ENCODE data around the gene GPX7. TPM values are rescaled to one million over a fixed set of nuclear protein-coding genes. Genes with fewer than 3 reads are reported as not detected.
"Not testable (repeated sequence)": the region's sequence is repeated elsewhere in the genome, so short reads cannot be mapped to it uniquely, and the experiment has no call there.

Gene GPX7
- polyA plus RNA-seq, 1 donor = 38.6 TPM

- H3K4me1 ChIP-seq (ENCODE audit: control insufficient read depth, insufficient read depth, low read length) = no peaks in the 10 kb centered on the region
- no peak overlapping the region for H3K27ac ChIP-seq (ENCODE audit: low read length)
- no peak for DNase-seq
- no peaks in the 10 kb centered on the region for H3K36me3 ChIP-seq (ENCODE audit: control insufficient read depth, insufficient read depth, low read length)
- H3K9me3 ChIP-seq (ENCODE audit: control insufficient read depth, low read depth, low read length) = no peaks in the 10 kb centered on the region
- H3K4me3 ChIP-seq (ENCODE audit: low read length) = no peak overlapping the region
- no peaks in the 10 kb centered on the region for H3K27me3 ChIP-seq (ENCODE audit: control insufficient read depth, insufficient read depth, low read length)
- 100% methylated on average over 1 of the region's 3 CpGs for WGBS (ENCODE audit: insufficient coverage, low lambda C conversion rate)
Measured at GRCh38 chr1:52562766-52563165, 39.4 kb upstream of the GPX7 start.

GRCh38 chr1:52567943-52568342 lies 34.2 kb upstream of the GPX7 start:
- Histone ChIP-seq H3K9me3 (ENCODE audit: control insufficient read depth, low read depth, low read length) (no peaks in the 10 kb centered on the region), H3K4me3 (ENCODE audit: low read length) (no peak overlapping the region), H3K4me1 (ENCODE audit: control insufficient read depth, insufficient read depth, low read length) (no peaks in the 10 kb centered on the region), H3K27ac (ENCODE audit: low read length) (no peak overlapping the region), H3K36me3 (ENCODE audit: control insufficient read depth, insufficient read depth, low read length) (no peaks in the 10 kb centered on the region), H3K27me3 (ENCODE audit: control insufficient read depth, insufficient read depth, low read length) (no peaks in the 10 kb centered on the region)
- no peak for DNase-seq
- 56% methylated on average over 4 of the region's 5 CpGs for WGBS (ENCODE audit: insufficient coverage, low lambda C conversion rate)

GRCh38 chr1:52569449-52570210 lies 32.5 kb upstream of the GPX7 start:
- Histone ChIP-seq H3K36me3 (ENCODE audit: control insufficient read depth, insufficient read depth, low read length) (no peaks in the 10 kb centered on the region), H3K27ac (ENCODE audit: low read length) (no peak overlapping the region), H3K4me3 (ENCODE audit: low read length) (no peak overlapping the region), H3K4me1 (ENCODE audit: control insufficient read depth, insufficient read depth, low read length) (no peaks in the 10 kb centered on the region), H3K9me3 (ENCODE audit: control insufficient read depth, low read depth, low read length) (no peaks in the 10 kb centered on the region), H3K27me3 (ENCODE audit: control insufficient read depth, insufficient read depth, low read length) (no peaks in the 10 kb centered on the region)
- no peak for DNase-seq
- WGBS (ENCODE audit: insufficient coverage, low lambda C conversion rate) = 73% methylated on average over 2 of the region's 7 CpGs

GRCh38 chr1:52571783-52572182 lies 30.4 kb upstream of the GPX7 start:
- H3K27me3 ChIP-seq (ENCODE audit: control insufficient read depth, insufficient read depth, low read length) = no peaks in the 10 kb centered on the region
- H3K27ac ChIP-seq (ENCODE audit: low read length) = no peak overlapping the region
- no peak for DNase-seq
- no peaks in the 10 kb centered on the region for H3K36me3 ChIP-seq (ENCODE audit: control insufficient read depth, insufficient read depth, low read length)
- H3K4me1 ChIP-seq (ENCODE audit: control insufficient read depth, insufficient read depth, low read length) = no peaks in the 10 kb centered on the region
- H3K9me3 ChIP-seq (ENCODE audit: control insufficient read depth, low read depth, low read length) = no peaks in the 10 kb centered on the region
- no CpG with 5 or more reads among the region's 1 CpG for WGBS (ENCODE audit: insufficient coverage, low lambda C conversion rate)
- no peak overlapping the region for H3K4me3 ChIP-seq (ENCODE audit: low read length)

GRCh38 chr1:52572387-52572786 lies 29.8 kb upstream of the GPX7 start:
- no peaks in the 10 kb centered on the region for H3K36me3 ChIP-seq (ENCODE audit: control insufficient read depth, insufficient read depth, low read length)
- H3K27ac ChIP-seq (ENCODE audit: low read length) = no peak overlapping the region
- no peak overlapping the region for H3K4me3 ChIP-seq (ENCODE audit: low read length)
- no peaks in the 10 kb centered on the region for H3K4me1 ChIP-seq (ENCODE audit: control insufficient read depth, insufficient read depth, low read length)
- no peaks in the 10 kb centered on the region for H3K9me3 ChIP-seq (ENCODE audit: control insufficient read depth, low read depth, low read length)
- WGBS (ENCODE audit: insufficient coverage, low lambda C conversion rate) = no CpG with 5 or more reads among the region's 4 CpGs
- H3K27me3 ChIP-seq (ENCODE audit: control insufficient read depth, insufficient read depth, low read length) = no peaks in the 10 kb centered on the region
- DNase-seq = no peak

GRCh38 chr1:52574594-52574993 lies 27.6 kb upstream of the GPX7 start:
- Histone ChIP-seq H3K9me3 (ENCODE audit: control insufficient read depth, low read depth, low read length) (no peaks in the 10 kb centered on the region), H3K36me3 (ENCODE audit: control insufficient read depth, insufficient read depth, low read length) (no peaks in the 10 kb centered on the region), H3K4me3 (ENCODE audit: low read length) (no peak overlapping the region), H3K4me1 (ENCODE audit: control insufficient read depth, insufficient read depth, low read length) (no peaks in the 10 kb centered on the region), H3K27me3 (ENCODE audit: control insufficient read depth, insufficient read depth, low read length) (no peaks in the 10 kb centered on the region), H3K27ac (ENCODE audit: low read length) (no peak overlapping the region)
- WGBS (ENCODE audit: insufficient coverage, low lambda C conversion rate) = 88% methylated on average over 1 of the region's 2 CpGs
- no peak for DNase-seq

GRCh38 chr1:52576074-52576473 lies 26.1 kb upstream of the GPX7 start:
- Histone ChIP-seq H3K27ac (ENCODE audit: low read length) (no peak overlapping the region), H3K27me3 (ENCODE audit: control insufficient read depth, insufficient read depth, low read length) (no peaks in the 10 kb centered on the region), H3K9me3 (ENCODE audit: control insufficient read depth, low read depth, low read length) (no peaks in the 10 kb centered on the region), H3K4me3 (ENCODE audit: low read length) (no peak overlapping the region), H3K36me3 (ENCODE audit: control insufficient read depth, insufficient read depth, low read length) (no peaks in the 10 kb centered on the region), H3K4me1 (ENCODE audit: control insufficient read depth, insufficient read depth, low read length) (no peaks in the 10 kb centered on the region)
- no peak for DNase-seq
- no CpG with 5 or more reads among the region's 1 CpG for WGBS (ENCODE audit: insufficient coverage, low lambda C conversion rate)

- H3K27ac ChIP-seq (ENCODE audit: low read length); DNase-seq: not testable (repeated sequence)
Measured at GRCh38 chr1:52578066-52578465, 24.1 kb upstream of the GPX7 start.

GRCh38 chr1:52579415-52579814 lies 22.8 kb upstream of the GPX7 start:
- Histone ChIP-seq H3K9me3 (ENCODE audit: control insufficient read depth, low read depth, low read length) (no peaks in the 10 kb centered on the region), H3K27me3 (ENCODE audit: control insufficient read depth, insufficient read depth, low read length) (no peaks in the 10 kb centered on the region), H3K36me3 (ENCODE audit: control insufficient read depth, insufficient read depth, low read length) (no peaks in the 10 kb centered on the region), H3K4me3 (ENCODE audit: low read length) (no peak overlapping the region), H3K27ac (ENCODE audit: low read length) (no peak overlapping the region), H3K4me1 (ENCODE audit: control insufficient read depth, insufficient read depth, low read length) (no peaks in the 10 kb centered on the region)
- DNase-seq = no peak
- no CpG with 5 or more reads among the region's 2 CpGs for WGBS (ENCODE audit: insufficient coverage, low lambda C conversion rate)

More at GRCh38 chr1:52578066-52578465, 24.1 kb upstream of the GPX7 start:
- H3K27me3 ChIP-seq (ENCODE audit: control insufficient read depth, insufficient read depth, low read length); H3K4me3 ChIP-seq (ENCODE audit: low read length); H3K36me3 ChIP-seq (ENCODE audit: control insufficient read depth, insufficient read depth, low read length); H3K4me1 ChIP-seq (ENCODE audit: control insufficient read depth, insufficient read depth, low read length); H3K9me3 ChIP-seq (ENCODE audit: control insufficient read depth, low read depth, low read length): not testable (repeated sequence)
- 50% methylated on average over 1 of the region's 3 CpGs for WGBS (ENCODE audit: insufficient coverage, low lambda C conversion rate)

- Histone ChIP-seq H3K9me3 (ENCODE audit: control insufficient read depth, low read depth, low read length) (no peaks in the 10 kb centered on the region), H3K4me1 (ENCODE audit: control insufficient read depth, insufficient read depth, low read length) (no peaks in the 10 kb centered on the region), H3K27me3 (ENCODE audit: control insufficient read depth, insufficient read depth, low read length) (no peaks in the 10 kb centered on the region), H3K4me3 (ENCODE audit: low read length) (no peak overlapping the region), H3K27ac (ENCODE audit: low read length) (no peak overlapping the region), H3K36me3 (ENCODE audit: control insufficient read depth, insufficient read depth, low read length) (no peaks in the 10 kb centered on the region)
- WGBS (ENCODE audit: insufficient coverage, low lambda C conversion rate) = 100% methylated on average over 1 of the region's 3 CpGs
- DNase-seq = no peak
Measured at GRCh38 chr1:52580283-52580682, 21.9 kb upstream of the GPX7 start.

- DNase-seq = no peak
- Histone ChIP-seq H3K9me3 (ENCODE audit: control insufficient read depth, low read depth, low read length) (no peaks in the 10 kb centered on the region), H3K27ac (ENCODE audit: low read length) (no peak overlapping the region), H3K4me3 (ENCODE audit: low read length) (no peak overlapping the region), H3K27me3 (ENCODE audit: control insufficient read depth, insufficient read depth, low read length) (no peaks in the 10 kb centered on the region), H3K4me1 (ENCODE audit: control insufficient read depth, insufficient read depth, low read length) (no peaks in the 10 kb centered on the region), H3K36me3 (ENCODE audit: control insufficient read depth, insufficient read depth, low read length) (no peaks in the 10 kb centered on the region)
- 100% methylated on average over 2 of the region's 10 CpGs for WGBS (ENCODE audit: insufficient coverage, low lambda C conversion rate)
Measured at GRCh38 chr1:52582116-52582696, 20.0 kb upstream of the GPX7 start.
